GM21576 (cell line): ENCODE measurements around the gene OR8B4.
"Not testable (repeated sequence)": the region's sequence is repeated elsewhere in the genome, so short reads cannot be mapped to it uniquely, and the experiment has no call there.

ENCODE experiments used
- ATAC-seq: cut with Tn5 transposase; IDR thresholded peaks from one replicate; pipeline ENCODE4 v1.9.1; 2021; ENCODE audit warnings: mild to moderate bottlenecking, moderate library complexity; ENCODE audit not compliant: unreplicated experiment

The OR8B4 gene

GRCh38 chr11:124424384-124424921, at the start of gene OR8B4:
TSS of gene OR8B4 (minus strand) at chr11:124424871. CDS start at chr11:124424871, 0 bp downstream.
- no peak for ATAC-seq

GRCh38 chr11:124474079-124474478, 49.4 kb upstream of the OR8B4 start:
- no peak for ATAC-seq

DNA sequence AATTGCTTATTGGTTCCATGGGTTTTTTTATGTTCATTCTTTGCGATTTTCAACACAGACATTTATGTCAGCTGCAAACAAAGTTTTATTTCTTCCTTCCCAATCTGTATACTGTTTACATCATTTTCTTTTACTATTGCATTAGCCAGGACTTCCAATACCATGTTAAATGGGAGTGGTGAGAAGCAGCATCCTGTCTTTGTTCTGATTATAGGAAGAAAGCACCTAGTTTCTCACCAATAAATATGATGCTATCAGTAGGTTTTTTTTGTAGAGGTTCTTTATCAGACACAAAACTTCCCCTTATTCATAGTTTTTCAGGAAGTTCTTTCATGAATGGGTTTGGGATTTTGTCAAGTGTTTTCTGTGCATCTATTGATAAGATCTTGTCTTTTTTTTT, 48.8 kb upstream of the OR8B4 start:
- no peak for ATAC-seq

- ATAC-seq: no peak
These were observed 46.0 kb upstream of the OR8B4 start for GRCh38 chr11:124470561-124471227.

DNA sequence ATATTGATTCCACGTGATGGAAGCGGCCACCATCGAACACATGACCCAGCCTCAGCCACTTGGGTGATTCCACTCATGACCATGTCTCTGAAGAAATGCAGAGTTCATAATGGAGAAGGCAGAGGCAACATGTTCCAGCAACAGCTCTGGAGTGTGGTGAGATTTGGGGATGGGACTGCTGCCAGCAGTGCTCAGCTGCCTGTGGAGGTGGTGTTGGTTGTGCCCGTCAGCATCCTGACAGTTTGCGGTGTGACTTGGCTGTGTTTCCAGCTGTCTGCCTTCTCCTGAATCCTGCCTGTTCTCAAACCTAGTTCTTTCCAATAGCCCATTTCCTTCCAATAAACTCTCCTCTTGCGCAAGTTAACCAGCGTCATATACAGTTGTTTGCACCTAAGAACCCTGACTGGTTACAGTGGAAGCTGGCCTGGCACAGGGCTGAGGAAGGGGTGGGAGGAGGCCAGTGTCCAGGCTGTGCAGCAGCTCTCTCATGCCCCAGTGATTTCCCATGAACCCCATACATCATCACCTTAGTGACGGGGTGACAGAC, 42.8 kb upstream of the OR8B4 start:
- no peak for ATAC-seq

DNA sequence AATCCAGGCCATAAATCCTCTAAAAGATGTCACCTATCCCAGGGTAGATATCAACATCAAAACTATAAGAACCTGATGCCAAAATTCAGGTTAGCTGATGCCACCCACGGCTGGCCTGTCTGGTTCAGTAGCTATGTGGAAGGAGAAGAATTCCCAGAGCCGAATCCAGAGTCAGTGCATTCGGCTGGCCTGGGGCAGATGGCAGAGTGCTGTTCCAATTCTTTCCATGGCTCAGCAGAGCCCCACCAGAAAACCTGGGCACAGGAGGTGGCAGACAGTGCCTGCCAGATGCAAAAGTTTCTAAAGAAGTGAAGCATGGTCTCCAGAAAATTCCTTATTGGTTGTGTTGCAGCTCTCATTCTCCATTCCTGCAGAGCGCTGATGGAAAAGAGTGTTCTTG, 40.7 kb upstream of the OR8B4 start:
- ATAC-seq: no peak

- ATAC-seq: no peak
These were observed 39.3 kb upstream of the OR8B4 start for GRCh38 chr11:124463990-124464389.

GRCh38 chr11:124463324-124463723, 38.7 kb upstream of the OR8B4 start:
- ATAC-seq: no peak

DNA sequence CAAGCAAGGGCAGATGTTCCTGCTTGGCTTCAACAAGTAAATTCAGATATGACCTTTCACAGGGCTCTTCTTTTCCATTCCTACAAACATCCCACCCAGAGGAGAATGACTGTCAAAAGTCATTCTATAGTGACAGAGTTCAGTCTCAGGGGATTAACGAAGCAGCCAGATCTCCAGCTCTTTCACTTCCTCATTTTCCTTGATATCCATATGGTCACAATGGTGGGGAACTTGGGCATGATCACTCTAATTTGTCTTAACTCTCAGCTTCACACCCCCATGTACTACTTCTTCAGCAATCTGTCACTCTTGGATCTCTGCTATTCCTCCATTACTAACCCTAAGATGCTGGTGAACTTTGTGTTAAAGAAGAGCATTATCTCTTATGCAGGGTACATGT, 35.8 kb upstream of the OR8B4 start:
- no peak for ATAC-seq

DNA sequence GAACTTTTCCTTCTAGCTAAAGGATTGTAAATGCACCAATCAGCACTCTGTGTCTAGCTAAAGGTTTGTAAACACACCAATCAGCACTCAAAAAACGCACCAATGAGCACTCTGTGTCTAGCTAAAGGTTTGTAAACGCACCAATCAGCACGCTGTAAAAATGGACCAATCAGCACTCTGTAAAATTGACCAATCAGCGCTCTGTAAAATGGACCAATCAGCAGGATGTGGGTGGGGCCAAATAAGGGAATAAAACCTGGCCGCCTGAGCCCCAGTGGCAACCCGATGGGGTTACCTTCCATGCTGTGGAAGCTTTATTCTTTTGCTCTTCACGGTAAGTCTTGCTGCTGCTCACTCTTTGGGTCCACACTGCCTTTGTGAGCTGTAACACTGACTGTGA, 34.7 kb upstream of the OR8B4 start:
- not testable (repeated sequence) for ATAC-seq

DNA sequence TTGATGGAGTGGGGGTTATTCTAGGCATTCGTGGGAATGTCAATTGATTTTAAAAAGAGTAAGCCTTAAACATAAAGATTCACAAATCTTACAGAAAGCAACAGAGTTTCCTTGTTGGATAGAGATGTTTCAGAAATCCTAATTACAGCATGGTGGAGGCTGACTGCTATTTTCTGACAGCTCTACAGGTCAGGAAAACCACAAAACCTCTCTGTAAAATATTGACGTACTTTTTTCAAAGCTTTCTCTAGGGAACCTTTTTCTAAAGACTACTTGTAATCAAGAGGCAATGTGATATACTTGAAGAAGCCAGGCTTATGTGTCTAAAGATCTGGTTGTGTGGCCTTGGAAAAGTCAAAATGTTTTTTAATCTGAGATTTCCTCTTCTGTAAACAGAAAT, 29.9 kb upstream of the OR8B4 start:
- no peak for ATAC-seq

- ATAC-seq: no peak
These were observed 22.2 kb upstream of the OR8B4 start for GRCh38 chr11:124446916-124447315.

DNA sequence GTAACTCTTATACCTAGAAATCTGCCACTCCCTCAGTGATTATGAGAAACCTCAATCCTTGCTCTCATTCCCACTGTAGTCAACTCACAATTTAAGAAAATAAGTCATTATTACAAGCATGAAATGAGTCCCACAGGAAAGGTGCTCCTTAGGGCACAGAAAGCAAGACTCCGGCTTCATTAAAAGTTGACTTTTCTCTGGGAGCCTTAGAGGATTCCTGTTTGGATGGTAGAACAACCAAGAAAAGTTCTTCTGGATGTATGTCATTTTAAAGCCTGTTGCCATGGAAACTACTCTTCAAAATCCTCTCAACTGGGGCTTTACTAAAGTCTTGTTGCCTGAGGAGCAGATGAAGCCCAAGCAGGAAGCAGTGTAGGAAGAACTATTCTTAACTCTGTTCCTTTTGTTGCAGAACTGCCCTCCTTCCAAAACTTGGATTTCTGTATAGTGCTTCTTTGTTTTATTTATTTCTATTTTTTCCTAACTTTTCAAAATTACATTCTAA, 21.0 kb upstream of the OR8B4 start, which contains the start of gene OR8B8:
OR8B8 (minus strand) TSS at position 51 of the 505 bp plus-strand sequence. CDS start 4,611 bp downstream, outside the sequence.
- no peak for ATAC-seq

GRCh38 chr11:124442847-124443246, 18.2 kb upstream of the OR8B4 start:
- no peak for ATAC-seq

DNA sequence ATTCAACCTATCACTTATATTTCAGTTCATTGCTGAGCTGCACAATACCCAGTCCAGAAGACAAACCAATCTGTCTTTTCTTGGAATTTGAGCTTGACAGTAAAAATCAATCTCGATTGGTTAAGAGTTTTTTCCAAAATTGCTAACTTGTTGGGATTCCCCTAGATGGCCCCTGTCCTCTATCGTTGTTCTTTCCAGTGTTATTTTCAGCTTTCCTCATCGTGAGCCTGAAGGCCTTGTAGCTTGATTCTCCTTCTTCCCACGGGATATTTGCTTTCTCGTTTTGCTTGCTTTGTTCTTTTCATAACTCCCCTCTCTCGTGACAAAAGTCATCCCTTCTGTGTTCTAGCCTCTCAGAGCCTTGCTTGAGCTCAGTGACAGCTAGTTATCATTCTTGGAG, 17.8 kb upstream of the OR8B4 start:
- no peak for ATAC-seq

DNA sequence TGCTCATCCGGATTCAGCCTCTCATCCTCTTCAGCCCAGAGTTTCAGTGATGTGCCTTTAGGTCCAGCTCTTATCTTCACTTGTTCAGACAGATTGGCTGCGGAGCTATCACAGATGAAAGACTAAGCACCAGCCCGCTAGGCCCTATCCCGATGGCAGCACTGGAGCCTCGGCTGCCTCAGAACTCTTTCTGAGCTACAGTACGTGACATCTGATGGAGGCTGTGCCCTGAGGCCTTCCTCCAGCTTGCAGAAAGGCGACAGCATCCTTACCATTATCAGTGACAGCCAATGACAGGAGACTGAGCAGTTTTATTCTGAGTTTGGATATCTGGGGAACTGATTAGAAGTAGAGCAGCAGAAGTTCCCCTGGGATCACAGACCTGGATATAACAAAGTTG, 16.8 kb upstream of the OR8B4 start:
- no peak for ATAC-seq

- ATAC-seq: no peak
These were observed 16.4 kb upstream of the OR8B4 start for GRCh38 chr11:124441081-124441480.

GRCh38 chr11:124440608-124441007, 15.9 kb upstream of the OR8B4 start:
- no peak for ATAC-seq

GRCh38 chr11:124434699-124435098, 10.0 kb upstream of the OR8B4 start:
- no peak for ATAC-seq

DNA sequence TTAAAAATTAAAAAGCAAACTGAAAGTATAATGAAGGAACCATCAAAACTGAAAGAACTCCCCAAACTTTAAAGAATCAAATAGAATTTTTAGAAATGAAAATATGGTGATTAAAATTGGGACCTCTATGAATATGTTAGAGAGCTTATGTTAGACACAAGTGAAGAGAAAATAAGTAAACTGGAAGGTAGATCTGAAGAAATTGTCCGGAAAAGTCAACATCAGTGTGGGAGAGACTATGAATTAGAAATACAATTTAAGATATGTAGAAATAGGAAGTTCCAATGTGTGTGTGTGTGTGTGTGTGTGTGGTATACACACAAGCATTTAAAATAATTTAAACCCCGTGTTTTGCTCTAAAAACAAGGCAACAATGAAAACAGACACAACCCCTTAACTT, 4.9 kb upstream of the OR8B4 start:
- ATAC-seq: no peak

- ATAC-seq: no peak
These were observed 3.6 kb downstream of the OR8B4 start for GRCh38 chr11:124421043-124421442.

DNA sequence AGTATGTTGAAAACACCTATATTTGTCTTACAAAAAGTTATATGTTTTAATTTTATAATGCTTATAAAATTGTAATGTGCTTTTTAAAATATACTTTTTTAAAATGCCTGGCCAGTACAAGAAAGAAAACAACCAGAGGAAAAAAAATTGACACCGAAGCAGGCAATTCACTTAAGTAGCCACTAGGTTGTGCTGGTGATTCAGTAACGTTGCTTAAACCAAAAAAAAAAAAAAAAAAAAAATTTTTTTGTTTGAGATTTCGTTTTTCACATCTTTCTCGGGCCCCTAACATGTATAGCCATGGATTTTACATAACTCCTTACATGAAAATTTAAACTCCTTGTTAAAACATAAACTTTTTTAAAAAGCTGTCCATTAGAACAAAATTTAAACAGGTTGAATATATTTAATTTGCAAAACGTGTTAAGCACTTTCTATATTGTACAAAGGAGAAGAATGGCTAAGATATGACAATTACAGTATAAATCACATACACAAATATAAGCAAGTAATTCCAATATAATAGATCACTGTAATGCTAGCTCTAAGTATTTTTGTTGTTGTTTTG, 9.2 kb downstream of the OR8B4 start:
- ATAC-seq: no peak
